ENCODE data around the gene FOXL1. TPM values are rescaled to one million over a fixed set of nuclear protein-coding genes. Genes with fewer than 3 reads are reported as not detected.

The FOXL1 gene
- total and polyA plus RNA-seq, 9 of the 15 experiments (the other 6 are each of a cell fraction or from before 2014, with no cell fraction given) = not detected

DNA sequence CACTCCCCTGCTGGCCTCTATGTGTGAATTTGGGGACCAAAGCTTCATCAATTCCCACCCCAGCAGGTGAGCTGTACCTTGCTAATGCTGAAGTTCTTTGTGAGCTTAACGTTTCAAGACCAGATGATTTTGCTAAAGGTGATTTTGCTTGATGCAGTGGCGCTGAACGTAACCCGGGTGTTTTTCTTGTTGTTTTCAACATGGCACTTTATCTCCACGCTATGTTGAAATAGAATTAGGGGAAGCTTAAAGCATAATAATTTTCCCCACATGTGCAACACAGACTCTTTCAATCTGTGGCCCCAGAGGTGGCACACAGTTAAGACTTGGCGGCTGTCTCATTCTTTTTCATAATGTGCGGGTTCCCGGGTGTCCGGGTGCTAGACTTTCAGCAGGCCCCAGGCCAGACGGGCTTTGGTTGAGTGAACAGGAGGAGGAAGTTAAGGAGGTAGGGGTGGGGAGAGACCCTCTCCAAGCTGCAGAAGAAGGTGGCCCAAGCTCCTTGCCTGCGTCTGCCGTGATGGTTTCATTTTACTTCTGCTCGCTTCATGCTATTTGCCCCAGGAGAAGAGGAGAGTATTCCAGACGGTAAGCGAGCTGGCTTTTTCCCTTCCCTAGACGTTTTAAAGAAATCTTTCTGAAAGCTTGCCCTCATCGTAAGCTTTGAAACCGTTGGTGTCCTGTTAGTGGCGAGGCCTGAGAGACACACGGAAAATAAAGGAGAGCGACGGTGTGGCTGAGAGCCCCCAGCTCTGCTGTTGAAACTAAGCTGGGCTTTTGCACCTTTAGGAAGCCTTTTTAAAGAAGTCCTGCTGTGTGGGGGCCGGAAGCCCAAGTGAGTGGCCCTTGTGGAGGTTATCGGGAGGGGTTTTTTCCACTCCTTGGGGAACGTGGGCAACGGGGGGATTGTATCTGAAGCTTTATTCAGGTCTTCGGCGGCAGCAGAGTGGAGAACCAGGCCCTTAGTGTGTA, 7.5 kb upstream of the FOXL1 start (continued):
- TF ChIP-seq SREBF2 (CRISPR knock-in tag; IDR thresholded peaks at IDR 0.05) = no peak
- TF ChIP-seq, protein P1, sequence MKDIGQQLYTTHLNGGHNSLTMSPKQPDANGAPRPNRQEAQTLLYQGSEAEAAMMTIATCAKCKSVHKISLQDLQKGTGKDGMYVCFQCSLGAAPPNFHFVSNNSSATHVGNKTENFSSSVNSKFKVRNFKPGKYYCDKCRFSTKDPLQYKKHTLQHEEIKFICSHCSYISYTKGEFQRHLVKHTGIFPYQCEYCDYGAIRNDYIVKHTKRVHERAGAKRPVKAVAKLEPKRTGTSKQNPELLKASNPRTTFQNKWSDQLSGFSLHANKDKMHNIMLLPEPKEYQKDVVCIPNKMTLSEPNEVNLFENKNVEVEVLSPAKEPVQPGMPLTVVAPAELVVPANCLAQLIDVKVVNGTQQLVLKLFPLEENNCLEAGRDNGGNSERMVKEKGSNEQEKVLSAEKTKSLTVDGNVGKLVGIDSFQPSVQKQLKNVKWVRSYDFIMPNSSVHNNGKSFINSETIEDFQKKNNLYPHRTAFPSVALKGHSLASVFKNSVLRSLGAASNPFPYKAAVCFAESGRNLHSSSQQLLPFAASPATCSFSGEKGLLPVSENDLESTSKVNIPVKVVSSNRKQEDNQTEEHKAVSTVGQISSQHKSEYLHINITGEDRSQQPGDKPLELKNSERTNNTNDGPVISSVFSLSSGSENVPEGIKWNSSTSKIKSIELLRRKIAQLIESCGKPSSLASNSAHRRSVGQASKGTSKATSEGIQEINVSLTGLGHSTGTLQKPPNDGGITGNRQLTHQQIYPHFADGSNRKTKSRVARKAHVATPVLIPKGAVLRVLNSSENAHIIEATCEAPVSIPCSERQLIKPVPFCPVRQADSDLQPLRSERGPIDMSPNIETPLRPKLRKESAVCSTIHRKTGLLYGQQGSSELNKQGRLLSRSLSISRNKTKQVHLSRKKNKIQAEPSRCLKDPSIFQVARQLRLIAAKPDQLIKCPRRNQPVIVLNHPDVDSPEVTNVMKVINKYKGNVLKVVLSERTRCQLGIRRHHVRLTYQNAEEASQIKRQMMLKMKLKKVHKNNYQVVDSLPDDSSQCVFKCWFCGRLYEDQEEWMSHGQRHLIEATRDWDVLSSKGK (CRISPR knock-in tag; IDR thresholded peaks at IDR 0.05) = no peak
- TF ChIP-seq, protein P2, sequence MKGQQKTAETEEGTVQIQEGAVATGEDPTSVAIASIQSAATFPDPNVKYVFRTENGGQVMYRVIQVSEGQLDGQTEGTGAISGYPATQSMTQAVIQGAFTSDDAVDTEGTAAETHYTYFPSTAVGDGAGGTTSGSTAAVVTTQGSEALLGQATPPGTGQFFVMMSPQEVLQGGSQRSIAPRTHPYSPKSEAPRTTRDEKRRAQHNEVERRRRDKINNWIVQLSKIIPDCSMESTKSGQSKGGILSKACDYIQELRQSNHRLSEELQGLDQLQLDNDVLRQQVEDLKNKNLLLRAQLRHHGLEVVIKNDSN (CRISPR knock-in tag; IDR thresholded peaks at IDR 0.05) = no peak
- TF ChIP-seq FUS (optimal IDR thresholded peaks at IDR 0.05; ENCODE audit: low read depth, low read length) = no peak

DNA sequence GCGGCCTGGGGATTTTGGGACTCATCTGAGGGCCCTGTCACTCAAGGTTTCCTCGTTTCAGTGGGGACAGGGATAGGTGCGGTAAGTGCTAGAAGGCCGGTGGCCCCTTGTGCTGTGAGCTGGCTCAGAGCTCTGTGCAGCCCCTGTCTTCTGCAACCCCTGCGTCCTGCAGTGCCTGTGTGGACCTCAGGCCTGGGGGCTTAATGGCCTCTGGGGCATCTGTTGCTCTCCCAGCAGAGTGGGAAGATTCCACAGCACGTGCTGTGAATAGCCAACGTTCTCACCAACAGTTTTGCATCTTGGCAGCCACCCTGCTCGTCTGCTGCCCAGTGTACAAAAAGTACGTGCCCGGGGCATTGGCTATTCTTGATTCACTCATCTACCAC, 6.8 kb upstream of the FOXL1 start:
- no peak overlapping the region for H3K27ac ChIP-seq (ENCODE audit: extremely low read depth, low read depth, low read length)
- in situ Hi-C loops (cut with MboI) = loop anchor here (25.0 kb wide), 1 partner anchor 1066 kb away; no protein-coding TSS in a partner anchor
- H3K9ac ChIP-seq (ENCODE audit: insufficient read depth in 1 of 2, low read depth in 2 of 2, low read length in 2 of 2) = no peak overlapping the region
- DNase-seq (ENCODE audit: extremely low read depth in 1 of 4, low spot score in 3 of 4) (no peak), ATAC-seq (no peak), FAIRE-seq (no peak)
- no peaks in the 10 kb centered on the region for H3K9me1 ChIP-seq (ENCODE audit: control insufficient read depth, insufficient read depth, low read length)
- H3K4me2 ChIP-seq (ENCODE audit: insufficient read depth, low read length) = no peak overlapping the region
- ChIA-PET CTCF (ENCODE audit: low intra/inter-chr PET ratio) (no interaction called here), POLR2A (no interaction called here)
- 4% methylated on average over 10 of the region's 10 CpGs for WGBS (ENCODE audit: insufficient coverage, low coverage, missing lambda C conversion rate)
- H3K36me3 ChIP-seq (ENCODE audit: control insufficient read depth, insufficient read depth, low read length) = no peaks in the 10 kb centered on the region
- H3K79me2 ChIP-seq (ENCODE audit: control insufficient read depth, insufficient read depth, low read length) = no peaks in the 10 kb centered on the region
- BruUV-seq (replicated peaks) = no TSS peak
- H3K27me3 ChIP-seq (ENCODE audit: control insufficient read depth in 2 of 2, insufficient read depth in 2 of 2, low read length in 2 of 2) = peaks cover 27 to 52% of the 10 kb centered on the region in 2 experiments
- peaks cover 0 to 14% of the 10 kb centered on the region in 2 experiments; a peak in 3 of 5 replicates for H3K4me1 ChIP-seq (replicated peaks in 1 of 2; ENCODE audit: control insufficient read depth in 2 of 2, insufficient read depth in 2 of 2, low read length in 2 of 2)
- peaks cover 4% of the 10 kb centered on the region for H4K20me1 ChIP-seq (replicated peaks; ENCODE audit: control insufficient read depth, insufficient read depth, low read length)
- no peak overlapping the region for H2AFZ ChIP-seq (ENCODE audit: low read depth, low read length)
- intact Hi-C loops (cut with micrococcal nuclease) = no loop called here
- no peak overlapping the region for H3K4me3 ChIP-seq
- H3K9me3 ChIP-seq (replicated peaks; ENCODE audit: control insufficient read depth, insufficient read depth, low read depth, low read length) = no peaks in the 10 kb centered on the region
- TF ChIP-seq CBX8 (IDR thresholded peaks at IDR 0.05; ENCODE audit: borderline replicate concordance, extremely low read depth, low read depth, low read length, poor library complexity, severe bottlenecking) = no peak
- no peak for TF ChIP-seq JUNB (CRISPR knock-in tag; conservative IDR thresholded peaks at IDR 0.05)
- TF ChIP-seq ZNF77 (CRISPR knock-in tag; IDR thresholded peaks at IDR 0.05) = no peak
- no peak for TF ChIP-seq SIX5 (IDR thresholded peaks at IDR 0.05; ENCODE audit: borderline replicate concordance in 1 of 2, insufficient read depth in 1 of 2, low read depth in 1 of 2, low read length in 2 of 2)
- TF ChIP-seq DACH1 (IDR thresholded peaks at IDR 0.05; ENCODE audit: partially characterized antibody) = no peak
- TF ChIP-seq MTF1 (CRISPR knock-in tag; IDR thresholded peaks at IDR 0.05; ENCODE audit: borderline replicate concordance) = no peak

Data from K562 (cell line).